GM12878 (cell line): ENCODE results near the gene GRAMD2B. TPM values are rescaled to one million over a fixed set of nuclear protein-coding genes. Genes with fewer than 3 reads are reported as not detected.

Experiments used
- ATAC-seq: fragments of 200-7000 bp; cut with Tn5 transposase; 3 replicates; pipeline ENCODE4 v1.9.1; 2020; ENCODE audit warnings: mild to moderate bottlenecking, moderate library complexity
- BruUV-seq: library from RNA; stranded (reverse); fragments of 400-500 nt; replicated peaks from 2 replicates; lab custom pipeline; 2021; lab: Mats Ljungman, UMichigan
- CTCF ChIA-PET: fragments of 300-600 bp; sonication (Branson Sonifier 250); formaldehyde crosslinking; extraction: SDS; loops from one replicate; lab custom pipeline; 2021; ENCODE audit warnings: inconsistent platforms; lab: Yijun Ruan, JAX
- POLR2A ChIA-PET: fragments of 350-600 bp; formaldehyde crosslinking; extraction: SDS; loops from one replicate; lab custom pipeline; 2021; ENCODE audit warnings: inconsistent platforms; lab: Charles Lee
- RAD21 ChIA-PET: fragments of 300-600 bp; sonication (Branson Sonifier 250); formaldehyde crosslinking; loops from one replicate; lab custom pipeline; 2023; ENCODE audit warnings: antibody characterized with exemption; ENCODE audit not compliant: unreplicated experiment; lab: Charles Lee
- SMC1A ChIA-PET: fragments of 300-600 bp; sonication (Branson Sonifier 250); formaldehyde crosslinking; loops from one replicate; lab custom pipeline; 2023; ENCODE audit not compliant: unreplicated experiment, uncharacterized antibody; lab: Charles Lee
- DNase-seq: peaks from one replicate; pipeline ENCODE4 v3.0.0-alpha.2; 2011; ENCODE audit warnings: low read depth, low spot score
- FAIRE-seq: peaks from 3 replicates; lab custom pipeline; 2011; peaks lifted over from hg19 to GRCh38; lab: Jason Lieb, UNC
- H2AFZ ChIP-seq: 2 replicates; pipeline ENCODE4 v1.6.0; 2011; ENCODE audit warnings: low read depth, low read length, control low read depth; ENCODE audit not compliant: control insufficient read depth
- H3K27ac ChIP-seq: 2 replicates; pipeline ENCODE4 v1.5.1; 2011; ENCODE audit warnings: control low read depth; ENCODE audit not compliant: control insufficient read depth, insufficient read depth
- H3K27me3 ChIP-seq, 2 experiments: replicated peaks in 1 of 2; 2 replicates each; pipeline versions ENCODE4 v1.6.0 to v1.6.1; 2011; ENCODE audit warnings: low read length in 1 of 2; ENCODE audit not compliant: control insufficient read depth in 2 of 2, insufficient read depth in 2 of 2
- H3K36me3 ChIP-seq, 2 experiments: 2 replicates each; pipeline ENCODE4 v1.5.1; 2011; ENCODE audit warnings: low read length in 1 of 2; ENCODE audit not compliant: control insufficient read depth in 2 of 2, insufficient read depth in 2 of 2
- H3K4me1 ChIP-seq: 2 replicates; pipeline ENCODE4 v1.6.1; 2011; ENCODE audit warnings: mild to moderate bottlenecking, low read length, moderate library complexity, mixed read lengths; ENCODE audit not compliant: control insufficient read depth, insufficient read depth
- H3K4me2 ChIP-seq: 2 replicates; pipeline ENCODE4 v1.6.0; 2011; ENCODE audit warnings: control low read depth; ENCODE audit not compliant: control insufficient read depth, insufficient read depth
- H3K4me3 ChIP-seq: fragments of 200-600 bp; sonication (generic); 2 replicates; pipeline ENCODE4 v1.5.1; 2016
- H3K79me2 ChIP-seq: 2 replicates; pipeline ENCODE4 v1.6.0; 2011; ENCODE audit warnings: low read length; ENCODE audit not compliant: control insufficient read depth, insufficient read depth
- H3K9ac ChIP-seq: 2 replicates; pipeline ENCODE4 v1.8.0; 2011; ENCODE audit warnings: low read length, control low read depth, mixed read lengths; ENCODE audit not compliant: control insufficient read depth, insufficient read depth
- H3K9me3 ChIP-seq: replicated peaks from 3 replicates; pipeline ENCODE4 v1.5.1; 2011; ENCODE audit warnings: mild to moderate bottlenecking, low read length; ENCODE audit not compliant: control insufficient read depth, insufficient read depth
- H4K20me1 ChIP-seq: 2 replicates; pipeline ENCODE4 v1.6.0; 2011; ENCODE audit not compliant: control insufficient read depth, insufficient read depth
- BHLHE40 ChIP-seq, 2 experiments: fragments of 450-650 bp in 1 of 2; IDR thresholded peaks; 2 replicates each; pipeline ENCODE4 v1.6.1; 2011 to 2017; ENCODE audit warnings: low read depth in 2 of 2, borderline replicate concordance in 1 of 2, improper control_type of control experiment in 1 of 2, low read length in 1 of 2, mild to moderate bottlenecking in 1 of 2
- NKRF ChIP-seq: fragments of 450-650 bp; conservative IDR thresholded peaks from 2 replicates; pipeline ENCODE4 v1.6.1; 2017; ENCODE audit warnings: mild to moderate bottlenecking, moderate library complexity
- POLR2AphosphoS2 ChIP-seq: IDR thresholded peaks from 2 replicates; pipeline ENCODE4 v1.6.1; 2011; ENCODE audit warnings: low read depth, mild to moderate bottlenecking, low read length, improper control_type of control experiment, moderate library complexity
- ZNF24 ChIP-seq: fragments of 450-650 bp; IDR thresholded peaks from 2 replicates; pipeline ENCODE4 v1.6.1; 2017; ENCODE audit warnings: antibody characterized with exemption, mild to moderate bottlenecking
- WGBS: methylation state at CpG from one replicate; pipeline ENCODE4 v1.1.6; 2016; ENCODE audit warnings: low lambda C conversion rate; ENCODE audit not compliant: insufficient replicate concordance, insufficient coverage; ENCODE audit errors: missing lambda C conversion rate; 5-methylcytosine and 5-hydroxymethylcytosine counted together
- in situ Hi-C: fragments of 300-500 bp; cut with MboI; formaldehyde crosslinking; loops from 9 replicates; pipeline ENCODE4 v1.14.3; 2018; ENCODE audit warnings: mixed read lengths
- intact Hi-C: fragments of 100-400 bp; cut with micrococcal nuclease; formaldehyde crosslinking; loops from one replicate; pipeline ENCODE4 v1.14.2; 2022; ENCODE audit not compliant: unreplicated experiment
- polyA plus RNA-seq, 11 experiments: library from polyadenylated mRNA; depleted of rRNA in 4 of 11; unstranded in 6 of 11; stranded (reverse) in 5 of 11; fragments of >200 nt; fragmentation: Nextera tagmentation in 4 of 11; fragmentation: Illumina TruSeq in 1 of 11; extraction: Ambion mirVana in 4 of 11; extraction: Trizol in 1 of 11; gene quantifications; 1 replicate in 1 of 11; 2 replicates in 10 of 11; pipeline versions ENCODE4 v1.2.1 to v1.2.3, GENCODE V29; 2011 to 2016; ENCODE audit warnings: inconsistent platforms in 2 of 11, missing spikeins in 2 of 11, low read depth in 1 of 11
- total RNA-seq, 4 experiments: library from RNA; depleted of rRNA in 3 of 4; stranded (reverse); fragments of >200 nt in 3 of 4; fragmentation: Illumina TruSeq in 1 of 4; extraction: Trizol in 1 of 4; gene quantifications; 2 replicates each; pipeline versions ENCODE4 v1.2.1 to v1.2.3, GENCODE V29; 2013 to 2021
- TF ChIP-seq, protein P1 (sequence below): fragments of 150-350 bp; IDR thresholded peaks from 2 replicates; pipeline ENCODE4 v1.6.1; 2014; ENCODE audit warnings: mild to moderate bottlenecking, low read depth, low read length
- TF ChIP-seq, protein P2 (sequence below): IDR thresholded peaks from 2 replicates; pipeline ENCODE4 v1.6.1; 2012; ENCODE audit warnings: mild to moderate bottlenecking, low read depth, low read length

The GRAMD2B gene
- total and polyA plus RNA-seq, 10 of the 15 experiments (the other 5 are each of a cell fraction or from before 2014, with no cell fraction given): 1.9 to 21.5 (median 8.4) TPM

DNA sequence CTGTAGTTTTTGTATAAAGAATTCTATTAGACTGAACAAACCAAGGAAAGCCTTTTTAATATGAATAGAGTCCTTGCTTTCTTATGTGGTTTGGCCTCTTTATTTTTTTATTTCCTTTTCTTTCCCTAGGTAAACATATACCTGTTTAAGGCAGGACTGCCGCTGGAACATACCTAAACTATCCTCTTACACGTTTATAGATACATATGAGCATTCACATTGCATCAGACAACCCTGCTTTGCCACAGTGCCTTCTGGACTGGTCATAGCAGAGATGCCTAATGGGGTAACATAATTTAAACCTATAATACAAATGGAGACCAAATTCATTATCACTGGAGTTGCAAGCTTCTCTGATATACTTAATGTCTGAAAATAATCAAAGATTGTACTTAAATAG is 12.5 kb downstream of the GRAMD2B start:
- no peak overlapping the region for H2AFZ ChIP-seq
- H3K36me3 ChIP-seq: peaks cover 1 to 3% of the 10 kb centered on the region in 2 experiments; a peak in 2 of 4 replicates
- H3K27me3 ChIP-seq: no peaks in the 10 kb centered on the region
- H3K4me2 ChIP-seq: no peak overlapping the region
- H3K9ac ChIP-seq: no peak overlapping the region
- no peak overlapping the region for H3K4me3 ChIP-seq
- H3K27ac ChIP-seq: no peak overlapping the region
- H3K9me3 ChIP-seq: peaks cover 2% of the 10 kb centered on the region; the same call in 2 of the 3 replicates
- DNase-seq: no peak
- H3K4me1 ChIP-seq: peaks cover 8% of the 10 kb centered on the region
- RAD21 ChIA-PET: no interaction called here
- SMC1A ChIA-PET: no interaction called here
- FAIRE-seq: no peak
- in situ Hi-C loops: no loop called here
- 45% methylated on average over 2 of the region's 2 CpGs for WGBS
- no peaks in the 10 kb centered on the region for H4K20me1 ChIP-seq
- no peaks in the 10 kb centered on the region for H3K79me2 ChIP-seq
- TF ChIP-seq BHLHE40 (IDR thresholded peaks at IDR 0.05; ENCODE audit: borderline replicate concordance in 1 of 2, low read depth in 2 of 2, low read length in 1 of 2): no peak
- TF ChIP-seq, protein P1, sequence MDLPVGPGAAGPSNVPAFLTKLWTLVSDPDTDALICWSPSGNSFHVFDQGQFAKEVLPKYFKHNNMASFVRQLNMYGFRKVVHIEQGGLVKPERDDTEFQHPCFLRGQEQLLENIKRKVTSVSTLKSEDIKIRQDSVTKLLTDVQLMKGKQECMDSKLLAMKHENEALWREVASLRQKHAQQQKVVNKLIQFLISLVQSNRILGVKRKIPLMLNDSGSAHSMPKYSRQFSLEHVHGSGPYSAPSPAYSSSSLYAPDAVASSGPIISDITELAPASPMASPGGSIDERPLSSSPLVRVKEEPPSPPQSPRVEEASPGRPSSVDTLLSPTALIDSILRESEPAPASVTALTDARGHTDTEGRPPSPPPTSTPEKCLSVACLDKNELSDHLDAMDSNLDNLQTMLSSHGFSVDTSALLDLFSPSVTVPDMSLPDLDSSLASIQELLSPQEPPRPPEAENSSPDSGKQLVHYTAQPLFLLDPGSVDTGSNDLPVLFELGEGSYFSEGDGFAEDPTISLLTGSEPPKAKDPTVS: no peak
- no peak for TF ChIP-seq POLR2AphosphoS2
- TF ChIP-seq, protein P2, sequence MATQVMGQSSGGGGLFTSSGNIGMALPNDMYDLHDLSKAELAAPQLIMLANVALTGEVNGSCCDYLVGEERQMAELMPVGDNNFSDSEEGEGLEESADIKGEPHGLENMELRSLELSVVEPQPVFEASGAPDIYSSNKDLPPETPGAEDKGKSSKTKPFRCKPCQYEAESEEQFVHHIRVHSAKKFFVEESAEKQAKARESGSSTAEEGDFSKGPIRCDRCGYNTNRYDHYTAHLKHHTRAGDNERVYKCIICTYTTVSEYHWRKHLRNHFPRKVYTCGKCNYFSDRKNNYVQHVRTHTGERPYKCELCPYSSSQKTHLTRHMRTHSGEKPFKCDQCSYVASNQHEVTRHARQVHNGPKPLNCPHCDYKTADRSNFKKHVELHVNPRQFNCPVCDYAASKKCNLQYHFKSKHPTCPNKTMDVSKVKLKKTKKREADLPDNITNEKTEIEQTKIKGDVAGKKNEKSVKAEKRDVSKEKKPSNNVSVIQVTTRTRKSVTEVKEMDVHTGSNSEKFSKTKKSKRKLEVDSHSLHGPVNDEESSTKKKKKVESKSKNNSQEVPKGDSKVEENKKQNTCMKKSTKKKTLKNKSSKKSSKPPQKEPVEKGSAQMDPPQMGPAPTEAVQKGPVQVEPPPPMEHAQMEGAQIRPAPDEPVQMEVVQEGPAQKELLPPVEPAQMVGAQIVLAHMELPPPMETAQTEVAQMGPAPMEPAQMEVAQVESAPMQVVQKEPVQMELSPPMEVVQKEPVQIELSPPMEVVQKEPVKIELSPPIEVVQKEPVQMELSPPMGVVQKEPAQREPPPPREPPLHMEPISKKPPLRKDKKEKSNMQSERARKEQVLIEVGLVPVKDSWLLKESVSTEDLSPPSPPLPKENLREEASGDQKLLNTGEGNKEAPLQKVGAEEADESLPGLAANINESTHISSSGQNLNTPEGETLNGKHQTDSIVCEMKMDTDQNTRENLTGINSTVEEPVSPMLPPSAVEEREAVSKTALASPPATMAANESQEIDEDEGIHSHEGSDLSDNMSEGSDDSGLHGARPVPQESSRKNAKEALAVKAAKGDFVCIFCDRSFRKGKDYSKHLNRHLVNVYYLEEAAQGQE: no peak
- TF ChIP-seq ZNF24: no peak
- no peak for TF ChIP-seq NKRF
- no TSS peak for BruUV-seq
- intact Hi-C loops: no loop called here
- POLR2A ChIA-PET: no interaction called here
- CTCF ChIA-PET: no interaction called here
- no peak for ATAC-seq
